Measurements from ENCODE around the gene CLEC7A.

The CLEC7A gene

DNA sequence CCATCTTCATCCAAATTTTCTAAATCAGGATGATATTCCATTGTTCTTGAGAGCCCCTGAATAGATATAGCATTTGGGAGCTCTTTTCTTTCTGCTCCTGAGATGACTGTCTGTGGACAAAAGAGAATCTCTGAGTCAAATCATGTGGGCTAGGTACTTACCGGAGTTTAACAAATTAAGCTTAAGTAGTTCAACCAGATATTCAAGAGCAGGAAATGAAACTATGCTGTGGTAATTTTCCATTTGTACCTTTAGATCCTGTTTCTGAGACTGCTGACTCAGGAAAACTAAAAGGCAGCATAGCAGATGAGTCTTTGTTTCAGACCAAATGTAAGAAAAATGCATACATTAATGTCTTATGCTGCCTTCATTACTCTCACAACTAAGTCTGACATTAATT is at the start of gene CLEC7A:
CLEC7A (minus strand) TSS at position 158 of the 400 bp plus-strand sequence; CDS start at position 41, 117 bp downstream.
- no peak for DNase-seq

DNA sequence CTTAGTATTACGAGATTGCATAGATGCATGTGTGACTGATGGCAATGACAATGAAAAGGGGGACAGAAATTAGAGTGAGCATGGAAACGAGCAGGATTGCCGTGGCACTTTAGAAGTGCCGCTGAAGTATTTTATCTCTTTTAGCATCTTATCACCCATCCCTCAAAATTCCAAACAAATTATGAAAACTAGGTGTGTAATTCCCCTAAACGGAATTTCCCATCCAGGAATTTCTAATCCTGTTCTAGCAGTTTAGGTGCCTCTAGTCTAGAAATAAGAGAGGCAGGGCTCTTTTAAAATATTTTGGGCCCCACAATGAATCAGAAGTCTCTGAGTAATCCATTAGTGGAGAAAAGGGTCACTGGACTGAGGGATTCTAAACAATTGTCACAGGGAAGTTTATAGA is 49.8 kb upstream of the CLEC7A start:
- DNase-seq: no peak

DNA sequence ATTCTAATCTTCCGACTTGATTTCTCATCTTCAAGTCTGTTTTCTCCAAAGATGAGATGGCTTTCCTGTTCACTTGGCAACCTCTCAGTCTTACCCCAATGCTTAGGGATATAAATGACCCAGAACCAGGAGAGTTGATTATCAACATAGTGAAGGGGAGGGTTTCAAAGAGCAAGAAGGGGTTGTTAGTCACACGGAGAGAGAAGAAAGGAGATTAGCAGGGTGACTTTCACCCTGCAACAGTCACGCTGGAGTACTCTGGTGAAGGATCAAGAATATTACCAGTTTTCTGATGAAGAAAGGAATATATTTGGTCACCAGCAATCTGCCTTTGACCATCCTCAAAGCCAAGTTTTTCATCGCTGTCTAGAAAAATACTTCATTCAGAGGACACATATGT is 48.8 kb upstream of the CLEC7A start, which contains the start of gene TMEM52B:
TMEM52B (plus strand) TSS at position 212 of the 400 bp plus-strand sequence. CDS start 543 bp downstream, outside the sequence.
- DNase-seq: no peak

DNA sequence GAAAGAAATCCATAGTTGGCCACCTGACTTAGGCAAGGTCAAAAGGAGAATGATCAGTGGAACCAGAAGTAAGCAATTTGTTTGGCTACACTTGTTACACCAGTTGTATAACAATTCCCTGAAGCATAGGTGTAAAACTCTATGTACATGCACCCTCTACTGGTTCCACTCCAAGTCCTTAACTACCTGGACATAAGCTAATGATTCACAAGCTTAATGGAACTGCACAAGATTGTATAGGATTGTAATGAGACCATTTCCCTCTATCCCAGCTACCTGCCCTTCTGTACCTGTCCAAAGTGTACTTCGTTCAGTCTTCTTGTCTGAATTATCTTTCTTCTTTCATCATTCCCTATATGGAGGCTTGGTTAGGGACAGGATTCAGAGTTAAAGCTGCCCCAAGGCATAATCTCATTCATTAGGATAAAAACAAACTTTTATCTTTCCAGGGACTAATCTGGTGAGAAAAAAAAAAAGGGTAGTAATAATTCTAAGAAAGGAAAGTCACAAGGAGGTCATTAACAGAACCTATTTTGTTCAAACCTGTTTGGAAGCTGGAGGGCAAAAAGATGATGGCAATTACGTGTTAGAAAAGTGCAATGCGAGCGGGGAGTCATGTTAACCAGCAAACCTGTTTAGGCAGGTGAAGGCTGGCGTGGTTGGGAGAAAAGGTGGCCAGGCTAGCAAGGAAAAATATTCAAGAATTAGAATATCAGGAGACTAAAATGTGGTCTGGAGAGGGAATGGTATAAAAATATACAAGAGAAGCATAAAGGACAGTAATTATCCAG is 46.0 kb upstream of the CLEC7A start:
- no peak for DNase-seq

DNA sequence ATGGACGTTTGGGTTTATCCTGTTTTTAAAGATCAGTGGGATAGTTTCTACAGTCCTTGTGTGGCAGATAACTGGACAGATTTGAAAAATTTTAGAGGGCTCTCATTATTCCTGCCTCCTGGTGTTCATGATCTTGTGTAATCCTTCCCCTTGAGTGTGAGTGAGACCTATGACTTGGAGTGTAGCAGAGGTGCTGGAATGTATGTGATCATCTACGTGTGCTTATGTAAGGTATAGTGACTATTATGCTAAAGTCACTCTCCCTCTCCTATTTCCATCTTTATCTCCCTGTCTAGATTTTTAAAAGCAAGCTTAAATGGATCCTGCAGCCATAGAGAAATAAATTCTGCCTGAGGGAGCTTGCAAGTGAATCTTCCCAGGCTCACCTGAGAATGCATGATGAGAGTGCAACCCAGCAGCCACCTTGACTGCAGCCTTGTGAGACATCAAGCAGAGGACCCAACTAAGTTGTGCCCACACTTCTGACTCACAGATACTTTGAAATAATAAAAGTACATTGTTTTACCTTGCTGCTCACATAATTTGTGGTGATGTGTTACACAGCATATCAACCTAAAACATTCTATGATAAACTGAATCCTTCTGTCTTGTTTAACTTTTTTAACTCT is 45.1 kb upstream of the CLEC7A start:
- DNase-seq: no peak

DNA sequence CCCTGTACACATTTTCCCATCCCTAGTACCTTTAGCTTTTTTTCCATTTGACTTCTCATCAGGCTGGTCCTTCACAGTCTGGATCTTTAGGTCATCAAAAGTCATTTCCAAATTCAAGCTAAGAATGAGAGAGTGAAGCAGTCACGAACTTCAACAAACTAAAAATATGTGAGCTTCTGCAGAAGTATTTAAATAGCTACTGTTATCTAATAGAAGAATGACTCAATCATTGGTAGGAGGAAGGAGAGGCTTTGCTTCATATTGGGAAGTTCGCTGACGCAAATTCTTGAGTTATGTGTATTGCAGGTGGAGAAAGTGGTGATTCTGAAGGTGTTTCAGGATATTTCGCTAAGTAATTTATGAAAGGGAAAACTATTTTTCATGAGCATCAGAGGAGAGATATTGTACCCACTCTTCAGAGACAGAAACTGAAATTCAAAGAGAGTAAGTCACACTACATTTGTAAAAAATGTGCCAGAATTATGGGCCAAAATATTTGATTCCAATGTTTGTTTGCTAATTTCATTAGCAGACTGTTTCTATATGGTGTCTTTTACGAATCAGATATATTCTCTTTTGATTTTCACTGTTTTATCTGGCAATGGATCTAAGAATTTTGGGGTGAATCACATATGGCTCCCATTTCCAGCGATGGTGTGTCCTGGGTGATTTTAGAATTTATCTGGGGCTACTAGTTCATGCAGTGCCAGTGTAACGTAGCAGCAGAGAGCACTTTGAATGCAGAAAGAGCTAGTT is 42.2 kb upstream of the CLEC7A start, which contains the start of gene OLR1:
OLR1 (minus strand) TSS at position 160 of the 756 bp plus-strand sequence; CDS start at position 105, 55 bp downstream.
- DNase-seq: no peak

DNA sequence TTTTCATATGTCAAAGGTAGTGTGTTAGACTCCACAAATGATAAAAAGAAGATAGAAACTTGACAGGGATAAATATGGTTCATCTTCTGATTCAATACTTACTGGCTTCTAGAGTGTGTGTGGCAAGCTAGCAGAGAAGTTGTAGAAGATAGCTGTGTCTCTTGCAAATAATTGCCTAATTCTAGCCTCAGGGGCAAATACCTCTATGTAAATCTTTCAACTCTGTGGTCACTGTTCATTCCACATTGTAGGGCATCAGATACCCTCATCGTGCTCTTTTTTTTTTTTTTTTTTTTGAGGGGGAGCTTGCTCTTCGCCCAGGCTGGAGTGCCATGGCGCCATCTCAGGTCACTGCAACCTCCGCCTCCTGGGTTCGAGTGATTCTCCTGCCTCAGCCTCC is 40.2 kb upstream of the CLEC7A start:
- DNase-seq: no peak

DNA sequence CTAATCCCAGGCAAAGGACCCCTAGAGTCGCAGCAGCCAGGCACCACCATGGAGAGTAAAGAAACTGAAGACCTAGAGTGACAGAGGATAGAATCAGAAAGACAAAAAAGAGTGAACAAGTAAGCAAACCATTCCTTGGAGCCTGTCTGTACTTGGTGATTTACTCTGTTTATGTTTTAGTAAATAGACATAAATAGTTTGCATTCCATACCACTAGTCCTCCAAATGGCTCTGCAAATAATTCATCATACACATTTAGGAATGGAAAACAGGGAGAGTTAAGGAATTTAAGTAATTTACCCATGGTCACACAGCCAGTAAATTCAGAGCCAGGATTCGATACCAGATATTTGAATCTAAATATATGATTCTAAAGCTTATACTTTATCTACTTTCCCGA is 39.1 kb upstream of the CLEC7A start:
- DNase-seq: no peak

DNA sequence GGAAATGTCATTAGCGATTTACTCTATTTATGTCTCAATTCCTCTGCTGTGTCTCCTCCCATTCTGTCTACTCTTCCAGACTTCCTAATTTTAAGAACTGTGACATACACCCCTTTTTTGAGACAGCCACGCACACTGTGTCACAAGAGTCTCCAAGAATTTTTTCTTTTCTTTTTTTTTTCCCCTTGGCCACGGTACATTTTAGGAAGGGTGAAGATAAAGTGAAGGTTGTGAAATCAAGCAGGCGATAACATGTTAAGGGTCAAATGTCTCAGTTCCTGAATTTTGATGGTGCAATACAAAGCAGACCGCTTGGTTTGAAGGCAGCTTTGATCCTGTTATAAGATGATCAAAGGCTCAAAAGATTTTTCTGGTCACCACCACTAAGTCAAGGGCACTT is 37.6 kb upstream of the CLEC7A start:
- no peak for DNase-seq

DNA sequence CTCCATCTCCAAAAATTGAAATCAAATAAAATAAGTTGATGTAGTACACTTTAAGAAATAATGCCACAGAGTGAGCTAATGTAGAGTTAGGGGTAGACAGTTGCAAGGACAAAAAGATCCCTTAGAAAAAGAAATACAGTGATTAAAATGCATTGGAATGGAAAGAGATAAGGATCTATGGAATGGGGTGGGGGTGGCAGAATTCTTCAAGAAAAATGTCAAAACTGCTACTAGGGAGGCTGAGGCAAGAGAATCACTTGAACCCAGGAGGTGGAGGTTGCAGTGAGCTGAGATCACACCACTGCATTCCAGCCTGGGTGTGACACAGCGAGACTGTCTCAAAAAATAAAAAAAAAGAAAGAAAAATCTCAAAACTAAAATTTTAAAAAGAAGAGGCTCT is 35.4 kb upstream of the CLEC7A start:
- no peak for DNase-seq

DNA sequence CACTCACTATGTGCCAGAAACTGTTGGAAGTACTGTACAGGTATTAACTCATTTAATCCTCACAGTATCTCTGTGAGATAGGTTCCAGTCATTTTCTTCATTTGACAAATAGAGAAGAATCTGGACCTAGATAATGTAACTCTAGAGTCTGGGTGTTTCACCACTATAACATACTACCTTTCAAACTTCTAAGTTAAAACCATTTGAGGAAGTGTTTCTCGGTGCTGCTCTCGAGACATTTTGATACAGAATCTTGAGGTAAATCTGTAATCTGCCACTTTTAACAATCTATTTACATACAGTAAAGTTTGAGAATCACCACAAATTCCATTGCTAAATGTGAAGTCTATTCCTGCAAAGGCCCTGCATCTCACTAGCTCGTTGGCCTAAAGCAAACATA is 33.1 kb upstream of the CLEC7A start:
- no peak for DNase-seq

DNA sequence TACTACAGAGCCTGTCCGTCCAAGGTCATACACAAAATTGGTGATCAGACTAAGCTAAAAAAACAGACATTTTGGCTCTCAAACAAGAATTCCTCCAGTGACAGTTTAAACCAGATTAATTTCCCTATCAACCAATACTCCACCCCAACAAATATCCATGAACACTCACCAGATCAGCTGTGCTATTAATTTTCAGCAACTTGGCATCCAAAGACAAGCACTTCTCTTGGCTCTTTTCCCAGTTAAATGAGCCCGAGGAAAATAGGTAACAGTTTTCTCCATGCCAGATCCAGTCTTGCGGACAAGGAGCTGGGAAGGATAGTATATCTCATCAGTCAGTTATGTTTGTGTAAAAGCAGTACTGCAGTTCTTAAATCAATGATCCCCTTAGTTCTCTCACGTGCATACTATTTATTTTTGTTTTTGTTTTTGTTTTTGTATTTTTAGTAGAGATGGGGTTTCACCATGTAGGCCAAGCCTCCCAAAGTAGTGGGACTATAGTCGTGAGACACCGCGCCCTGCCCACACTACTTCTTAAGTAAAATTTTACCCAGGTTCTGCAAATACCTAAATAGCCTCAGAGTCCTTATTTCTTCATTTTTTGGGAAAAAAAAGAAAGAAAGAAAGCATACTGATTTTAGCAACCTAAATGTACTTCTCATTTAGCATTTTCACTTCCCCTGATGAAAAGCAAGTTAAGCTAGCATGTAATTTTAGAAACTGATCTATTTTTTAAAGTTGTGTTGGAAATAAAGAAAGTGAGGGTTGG is 30.8 kb upstream of the CLEC7A start:
- no peak for DNase-seq

DNA sequence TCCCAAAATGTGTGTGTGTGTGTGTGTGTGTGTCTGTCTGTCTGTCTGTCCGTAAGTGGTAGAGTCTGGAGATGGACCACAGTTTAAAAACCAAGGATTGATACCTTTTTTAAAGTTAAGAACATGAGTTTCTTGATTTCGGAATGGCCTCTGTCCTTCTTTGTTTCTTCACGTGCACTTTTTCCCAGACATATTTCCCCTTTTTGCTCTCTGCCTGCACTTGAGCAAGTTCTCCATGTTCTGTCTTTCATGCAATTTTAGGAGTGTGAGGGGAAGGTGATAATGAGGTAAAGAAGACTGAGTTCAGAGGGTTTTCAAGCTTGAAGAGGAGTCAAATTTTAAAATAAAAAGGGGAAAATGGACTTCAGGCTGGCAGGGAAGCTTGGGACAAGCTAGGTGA is 29.3 kb upstream of the CLEC7A start:
- DNase-seq: no peak

DNA sequence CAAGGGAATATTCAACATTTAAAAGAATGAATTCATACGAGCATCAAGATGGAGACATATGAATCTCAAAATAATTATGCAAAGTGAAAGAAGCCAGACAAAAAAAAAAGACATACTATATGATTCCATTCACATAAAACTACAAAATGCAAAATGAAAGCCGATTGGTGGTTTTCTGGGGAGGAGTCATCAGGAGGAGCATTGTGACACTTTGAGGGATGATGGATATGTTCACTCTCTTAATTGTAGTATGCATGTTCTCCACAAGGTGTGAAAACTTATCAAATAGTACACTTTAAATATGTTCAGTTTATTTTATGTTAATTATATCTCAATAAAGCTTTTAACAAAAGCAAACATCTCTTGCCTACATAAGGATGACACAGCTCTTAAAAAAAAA is 28.4 kb upstream of the CLEC7A start:
- DNase-seq: no peak

DNA sequence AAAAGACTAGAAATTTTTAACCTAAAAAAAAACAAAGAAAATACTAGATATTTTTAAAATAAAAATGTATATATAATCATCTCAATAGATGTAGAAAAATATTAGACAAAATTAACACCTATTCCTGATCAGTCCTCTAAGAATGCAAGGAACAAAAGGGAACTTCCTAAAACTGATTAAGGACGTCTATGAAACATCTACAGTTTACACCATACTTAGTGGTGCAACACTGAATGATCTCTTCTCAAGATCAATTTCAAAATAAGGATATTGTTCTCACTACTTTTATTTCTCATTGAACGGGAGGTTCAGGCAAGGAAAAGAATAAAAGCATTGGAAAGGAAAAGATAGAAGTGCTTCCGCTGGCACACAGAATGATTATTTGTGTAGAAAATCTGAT is 26.0 kb upstream of the CLEC7A start:
- DNase-seq: no peak

DNA sequence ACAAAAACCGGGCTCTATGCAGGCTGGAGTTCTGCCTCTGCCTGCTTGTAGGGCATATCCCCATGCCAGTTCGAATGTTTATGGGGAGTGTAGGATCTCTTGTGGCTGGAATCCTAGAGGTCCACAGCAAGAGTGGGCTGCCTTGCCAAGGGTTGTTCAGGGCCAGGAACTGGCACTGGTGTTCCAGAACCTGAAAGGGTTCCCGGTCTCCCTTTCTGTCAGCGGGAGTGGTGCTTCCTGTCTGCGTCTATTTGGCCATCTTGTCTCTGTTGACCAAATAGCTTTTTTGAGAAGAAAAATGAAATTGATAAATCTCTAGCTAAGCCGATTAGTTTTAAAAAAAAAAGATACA is 24.1 kb upstream of the CLEC7A start:
- no peak for DNase-seq

DNA sequence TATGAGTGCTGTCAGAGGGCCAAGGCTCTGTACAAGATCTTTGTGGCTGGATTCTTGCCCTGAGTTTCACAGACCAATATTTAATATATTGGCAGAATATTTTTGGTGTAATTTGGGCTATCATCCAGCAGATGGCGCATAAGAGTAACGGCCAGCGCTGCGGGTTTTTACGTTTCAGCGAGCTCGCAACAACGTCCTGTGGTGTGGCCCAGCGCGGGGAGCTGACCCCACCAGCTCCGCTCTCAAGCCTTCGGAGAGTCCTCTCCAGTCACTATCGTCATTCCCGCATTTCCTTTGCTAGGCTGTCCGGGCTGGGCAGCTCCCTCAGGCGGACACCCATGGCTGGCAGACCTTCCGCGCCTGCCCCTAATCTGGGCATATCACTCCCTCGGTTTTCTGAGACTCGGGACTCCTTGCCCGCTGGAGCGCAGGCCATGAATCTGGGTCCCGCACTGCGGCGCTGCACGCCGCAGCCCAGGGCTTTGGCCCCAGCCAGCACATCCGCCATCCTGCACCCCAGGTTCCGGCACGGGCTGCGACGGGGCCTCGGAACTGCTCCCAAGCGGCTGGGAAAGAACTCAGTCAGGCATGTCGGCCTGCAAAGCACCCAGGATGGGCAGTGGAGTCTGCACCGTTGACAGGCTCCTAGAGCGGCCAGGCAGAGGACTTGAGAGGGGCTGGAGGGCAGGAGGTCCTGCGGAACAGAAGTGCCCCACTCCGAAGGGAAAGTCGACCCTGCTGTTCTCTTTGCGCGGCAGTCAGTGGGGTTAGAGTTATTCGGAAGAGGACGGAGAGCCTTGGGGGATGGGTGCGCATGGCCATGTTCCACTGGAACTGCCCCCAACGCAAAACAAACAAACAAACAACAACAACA is 23.5 kb upstream of the CLEC7A start:
- DNase-seq: peak; percentile 36 to 40

DNA sequence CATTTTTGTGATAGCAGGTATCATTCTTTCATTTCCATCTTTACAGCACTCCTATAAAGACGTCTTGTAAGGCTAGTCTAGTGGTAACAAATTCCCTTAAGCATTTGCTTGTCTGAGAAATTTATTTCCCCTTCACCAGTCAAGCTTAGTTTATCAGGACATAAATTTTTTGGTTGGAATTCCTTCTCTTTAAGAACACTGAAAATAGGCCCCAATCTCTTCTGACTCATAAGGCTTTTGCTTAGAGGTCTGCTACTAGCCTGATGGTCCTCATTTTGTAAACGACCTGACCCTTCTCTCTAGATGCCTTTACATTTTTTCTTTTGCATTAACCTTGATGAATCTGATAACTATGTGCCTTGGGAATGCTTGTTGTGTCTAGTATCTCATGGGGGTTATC is 21.6 kb upstream of the CLEC7A start:
- no peak for DNase-seq

DNA sequence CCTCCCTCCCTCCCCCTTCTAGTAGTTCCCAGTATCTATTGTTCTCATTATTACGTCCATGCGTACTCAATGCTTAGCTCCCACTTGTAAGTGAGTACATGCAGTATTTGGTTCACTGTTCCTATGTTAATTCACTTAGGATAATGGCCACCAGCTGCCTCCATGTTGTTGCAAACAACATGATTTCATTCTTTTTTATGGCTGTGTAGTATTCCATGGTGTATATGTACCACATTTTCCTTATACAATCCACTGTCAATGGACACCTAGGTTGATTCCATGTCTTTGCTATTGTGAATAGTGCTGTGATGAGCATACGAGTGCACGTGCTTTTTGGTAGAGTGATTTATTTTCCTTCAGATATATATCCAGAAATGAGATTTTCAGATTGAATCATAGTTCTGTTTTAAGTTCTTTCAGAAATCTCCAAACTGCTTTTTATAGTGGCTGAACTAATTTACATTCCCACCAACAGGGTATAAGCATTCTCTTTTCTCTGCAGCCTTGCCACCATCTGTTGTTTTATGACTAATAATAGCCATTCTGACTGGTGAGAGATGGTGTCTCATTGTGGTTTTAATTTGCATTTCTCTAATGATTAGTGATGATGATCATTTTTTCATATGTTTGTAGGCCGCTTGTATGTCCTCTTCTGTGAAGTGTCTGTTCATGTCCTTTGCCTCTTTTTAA is 17.9 kb upstream of the CLEC7A start:
- no peak for DNase-seq

DNA sequence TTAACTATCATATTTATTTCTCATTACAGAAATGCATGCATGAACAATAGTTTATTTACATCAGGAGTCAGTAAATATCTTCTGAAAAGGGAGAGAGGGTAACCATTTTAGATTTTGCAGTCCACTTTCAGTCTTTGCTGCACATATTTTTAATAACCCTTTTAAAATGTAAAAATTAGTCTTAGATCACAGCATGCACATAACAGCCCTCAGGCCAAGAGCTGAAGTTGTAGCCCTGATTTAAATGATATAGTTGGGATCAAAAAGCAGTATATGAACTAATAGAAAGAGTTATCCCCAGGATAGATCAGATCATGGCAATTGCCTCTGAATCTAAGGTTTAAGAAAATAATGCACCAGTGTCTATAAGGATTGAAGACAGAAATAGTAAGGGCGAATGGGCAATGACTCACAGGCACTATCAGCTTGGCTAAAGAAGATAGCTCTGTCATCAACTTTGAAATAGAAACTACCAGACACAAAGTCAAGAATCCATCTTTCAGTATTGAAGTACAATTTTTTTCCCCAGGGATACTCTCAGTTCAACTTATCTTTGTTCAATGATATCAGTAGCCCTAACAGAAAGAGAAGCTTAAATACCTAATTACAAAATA is 13.1 kb upstream of the CLEC7A start:
- no peak for DNase-seq

DNA sequence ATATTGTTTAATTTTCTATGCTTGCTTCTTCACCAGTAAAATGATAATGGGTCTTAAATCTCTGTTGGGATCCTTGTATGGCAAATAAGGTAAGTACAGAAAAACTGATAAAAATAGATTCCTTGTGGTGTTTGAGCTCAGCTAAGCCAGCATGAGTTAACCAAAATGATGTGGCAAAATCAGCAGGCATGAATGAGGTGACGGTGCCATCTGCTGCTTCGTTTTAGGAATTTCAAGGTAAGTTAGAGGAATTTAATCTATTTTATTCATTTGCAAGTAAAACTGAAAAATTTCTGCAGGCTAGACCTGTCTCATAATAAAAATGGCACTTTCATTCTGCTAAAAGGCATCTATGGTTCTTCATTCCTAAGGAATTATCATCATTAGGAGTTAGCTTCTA is 10.0 kb upstream of the CLEC7A start:
- DNase-seq: peak; percentile 16 to 18

Measured in stimulated activated CD4-positive, alpha-beta T cell treated with anti-CD3 and anti-CD28 coated beads, Interleukin-4, amount 100 ng/mL, for 4 hours (primary cell).